H9 (cell line): ENCODE data around the gene SLC5A2. TPM values are rescaled to one million over a fixed set of nuclear protein-coding genes. Genes with fewer than 3 reads are reported as not detected.

Experiments
- DNase-seq: peaks from one replicate; pipeline ENCODE4 v3.0.0-alpha.2; 2017
- H2AFZ ChIP-seq: one replicate; pipeline ENCODE4 v1.6.1; 2013; ENCODE audit warnings: mild to moderate bottlenecking, low read length, control low read depth, moderate library complexity
- H2AK5ac ChIP-seq: 2 replicates; pipeline ENCODE4 v1.6.1; 2013; ENCODE audit warnings: low read length, control low read depth, mixed read lengths; ENCODE audit not compliant: insufficient read length
- H2BK120ac ChIP-seq: one replicate; pipeline ENCODE4 v1.6.1; 2013; ENCODE audit warnings: low read depth, mild to moderate bottlenecking, low read length, control low read depth, inconsistent platforms; ENCODE audit not compliant: poor library complexity, severe bottlenecking
- H2BK12ac ChIP-seq: 2 replicates; pipeline ENCODE4 v1.6.1; 2013; ENCODE audit warnings: low read length, control low read depth, mixed read lengths, low read depth; ENCODE audit not compliant: insufficient read length
- H2BK15ac ChIP-seq: 2 replicates; pipeline ENCODE4 v1.6.1; 2013; ENCODE audit warnings: low read depth, low read length, control low read depth
- H2BK20ac ChIP-seq: one replicate; pipeline ENCODE4 v1.6.1; 2013; ENCODE audit warnings: low read depth, mild to moderate bottlenecking, low read length, control low read depth, inconsistent platforms; ENCODE audit not compliant: poor library complexity, severe bottlenecking
- H2BK5ac ChIP-seq: 2 replicates; pipeline ENCODE4 v1.6.1; 2013; ENCODE audit warnings: low read length, control low read depth, mixed read lengths; ENCODE audit not compliant: insufficient read length
- H3K14ac ChIP-seq: 2 replicates; pipeline ENCODE4 v1.6.1; 2013; ENCODE audit warnings: low read length, control low read depth; ENCODE audit not compliant: insufficient read depth
- H3K18ac ChIP-seq: 2 replicates; pipeline ENCODE4 v1.6.1; 2013; ENCODE audit warnings: low read depth, mild to moderate bottlenecking, mixed read lengths, low read length, control low read depth; ENCODE audit not compliant: insufficient read length
- H3K23ac ChIP-seq: 2 replicates; pipeline ENCODE4 v1.6.1; 2013; ENCODE audit warnings: low read length, control low read depth, mixed read lengths, low read depth; ENCODE audit not compliant: insufficient read length
- H3K23me2 ChIP-seq: 2 replicates; pipeline ENCODE4 v1.6.1; 2013; ENCODE audit warnings: low read depth, mild to moderate bottlenecking, mixed read lengths, low read length, control low read depth; ENCODE audit not compliant: insufficient read length, poor library complexity, severe bottlenecking
- H3K27ac ChIP-seq: 2 replicates; pipeline ENCODE4 v1.5.1; 2013; ENCODE audit warnings: low read length, control low read depth, mixed read lengths, low read depth; ENCODE audit not compliant: insufficient read length
- H3K27me3 ChIP-seq: 2 replicates; pipeline ENCODE4 v1.6.1; 2013; ENCODE audit warnings: low read length, control low read depth, inconsistent platforms; ENCODE audit not compliant: insufficient read depth
- H3K4ac ChIP-seq: 2 replicates; pipeline ENCODE4 v1.6.1; 2013; ENCODE audit warnings: low read depth, mild to moderate bottlenecking, control low read depth, inconsistent platforms, low read length, moderate library complexity
- H3K4me1 ChIP-seq: 2 replicates; pipeline ENCODE4 v1.6.1; 2013; ENCODE audit warnings: low read length, control low read depth, inconsistent platforms; ENCODE audit not compliant: insufficient read depth
- H3K4me2 ChIP-seq: 2 replicates; pipeline ENCODE4 v1.6.1; 2013; ENCODE audit warnings: low read length, control low read depth, mixed read lengths; ENCODE audit not compliant: insufficient read length, insufficient read depth
- H3K56ac ChIP-seq: 2 replicates; pipeline ENCODE4 v1.6.1; 2013; ENCODE audit warnings: low read depth, mild to moderate bottlenecking, mixed read lengths, low read length, control low read depth; ENCODE audit not compliant: insufficient read length
- H3K79me1 ChIP-seq: 2 replicates; pipeline ENCODE4 v1.6.1; 2013; ENCODE audit warnings: low read depth, mild to moderate bottlenecking, moderate library complexity, low read length, control low read depth, inconsistent platforms; ENCODE audit not compliant: insufficient read depth, poor library complexity, severe bottlenecking
- H3K79me2 ChIP-seq: 2 replicates; pipeline ENCODE4 v1.6.1; 2013; ENCODE audit warnings: low read length, control low read depth, inconsistent platforms; ENCODE audit not compliant: insufficient read depth
- H3K9ac ChIP-seq: 2 replicates; pipeline ENCODE4 v1.6.1; 2013; ENCODE audit warnings: low read length, control low read depth, mixed read lengths; ENCODE audit not compliant: insufficient read length; ENCODE audit errors: extremely low read depth
- H3K9me3 ChIP-seq: one replicate; pipeline ENCODE4 v1.6.1; 2013; ENCODE audit warnings: low read depth, low read length, inconsistent platforms; ENCODE audit not compliant: control insufficient read depth
- H3T11ph ChIP-seq: one replicate; pipeline ENCODE4 v1.6.1; 2013; ENCODE audit warnings: mild to moderate bottlenecking, low read length, control low read depth, inconsistent platforms
- H4K20me1 ChIP-seq: one replicate; pipeline ENCODE4 v1.6.1; 2013; ENCODE audit not compliant: control insufficient read depth, insufficient read length, insufficient read depth
- H4K5ac ChIP-seq: 2 replicates; pipeline ENCODE4 v1.6.1; 2013; ENCODE audit warnings: low read depth, mild to moderate bottlenecking, mixed read lengths, low read length, control low read depth; ENCODE audit not compliant: insufficient read length
- H4K8ac ChIP-seq: replicated peaks from 2 replicates; pipeline ENCODE4 v1.6.1; 2013; ENCODE audit warnings: low read length, control low read depth, mixed read lengths, low read depth; ENCODE audit not compliant: insufficient read length
- H4K91ac ChIP-seq: 2 replicates; pipeline ENCODE4 v1.6.1; 2013; ENCODE audit warnings: low read depth, mild to moderate bottlenecking, moderate library complexity, mixed read lengths, low read length, control low read depth; ENCODE audit not compliant: insufficient read length
- H3K27ac Mint-ChIP-seq, 3 experiments: 2 replicates in 2 of 3; 3 replicates in 1 of 3; pipeline ENCODE4 v1.8.0; 2020 to 2021; ENCODE audit warnings: mixed read lengths in 3 of 3, mild to moderate bottlenecking in 1 of 3, moderate library complexity in 1 of 3
- H3K27me3 Mint-ChIP-seq: 2 replicates; pipeline ENCODE4 v1.8.0; 2021; ENCODE audit warnings: low read depth, mild to moderate bottlenecking, moderate library complexity, mixed read lengths
- H3K36me3 Mint-ChIP-seq, 3 experiments: 2 replicates in 2 of 3; 3 replicates in 1 of 3; pipeline ENCODE4 v1.8.0; 2020 to 2021; ENCODE audit warnings: low read depth in 3 of 3, mixed read lengths in 3 of 3; ENCODE audit not compliant: insufficient read depth in 1 of 3
- H3K4me1 Mint-ChIP-seq, 2 experiments: 2 replicates each; pipeline ENCODE4 v1.8.0; 2020; ENCODE audit warnings: mixed read lengths in 2 of 2
- H3K4me3 Mint-ChIP-seq, 2 experiments: 2 replicates in 1 of 2; 3 replicates in 1 of 2; pipeline ENCODE4 v1.8.0; 2020 to 2021; ENCODE audit warnings: mild to moderate bottlenecking in 2 of 2, mixed read lengths in 2 of 2, moderate library complexity in 1 of 2
- H3K9me3 Mint-ChIP-seq, 2 experiments: 2 replicates in 1 of 2; 3 replicates in 1 of 2; pipeline ENCODE4 v1.8.0; 2020; ENCODE audit warnings: mild to moderate bottlenecking in 2 of 2, mixed read lengths in 2 of 2, moderate library complexity in 1 of 2
- CTCF ChIP-seq: fragments of 200-600 bp; sonication (generic); conservative IDR thresholded peaks from 3 replicates; pipeline ENCODE4 v1.8.0; 2021; ENCODE audit warnings: antibody characterized with exemption, mild to moderate bottlenecking
- WGBS: extraction: QIAGEN DNeasy Blood & Tissue Kit; methylation state at CpG from one replicate; pipeline ENCODE4 v1.1.7; 2013; ENCODE audit warnings: missing lambda C conversion rate, low lambda C conversion rate, mixed read lengths; ENCODE audit not compliant: insufficient read length; ENCODE audit errors: extremely low coverage; 5-methylcytosine and 5-hydroxymethylcytosine counted together
- total RNA-seq: library from RNA; stranded (reverse); gene quantifications from 2 replicates; pipeline ENCODE4 v1.2.1, GENCODE V29; 2021

SLC5A2 gene
- total RNA-seq, 1 experiment from 2014 or later: 0.52 TPM

DNA sequence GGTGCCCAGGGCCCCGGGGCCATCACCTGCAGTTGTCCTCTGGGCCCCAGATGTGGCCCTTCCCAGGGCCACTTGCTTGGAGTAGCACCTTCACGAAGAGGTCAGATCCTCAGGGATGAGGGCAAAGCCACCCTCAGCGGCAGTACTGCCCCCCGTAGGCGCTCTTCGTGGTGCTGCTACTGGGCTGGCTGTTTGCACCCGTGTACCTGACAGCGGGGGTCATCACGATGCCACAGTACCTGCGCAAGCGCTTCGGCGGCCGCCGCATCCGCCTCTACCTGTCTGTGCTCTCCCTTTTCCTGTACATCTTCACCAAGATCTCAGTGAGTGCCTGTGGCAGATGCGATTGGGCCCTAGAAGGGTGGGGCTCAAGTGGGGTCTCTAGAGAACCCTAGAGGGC is 2.6 kb downstream of the SLC5A2 start:
- peaks cover 11% of the 10 kb centered on the region for H3K23me2 ChIP-seq
- no CpG with 5 or more reads among the region's 17 CpGs for WGBS
- no peak overlapping the region for H2BK5ac ChIP-seq
- Mint-ChIP-seq H3K4me3 (no peak overlapping the region; a peak in 1 of 5 replicates), H3K4me1 (peaks cover 8 to 13% of the 10 kb centered on the region in 2 experiments), H3K36me3 (peaks cover under 1 to 10% (median 5%) of the 10 kb centered on the region in 3 experiments; a peak in 6 of 7 replicates), H3K27me3 (peaks cover 81% of the 10 kb centered on the region), H3K9me3 (peaks cover 0 to 2% of the 10 kb centered on the region in 2 experiments; a peak in 2 of 5 replicates), H3K27ac (no peak overlapping the region)
- no peak overlapping the region for H3K4ac ChIP-seq
- no peak overlapping the region for H4K5ac ChIP-seq
- H4K8ac ChIP-seq: no peak overlapping the region
- no peaks in the 10 kb centered on the region for H3K9me3 ChIP-seq
- H3K14ac ChIP-seq: no peak overlapping the region
- DNase-seq: no peak
- H4K20me1 ChIP-seq: no peaks in the 10 kb centered on the region
- no peak overlapping the region for H2BK15ac ChIP-seq
- H2AK5ac ChIP-seq: no peak overlapping the region
- no peak overlapping the region for H3K27ac ChIP-seq
- H2AFZ ChIP-seq: no peak overlapping the region
- H3K9ac ChIP-seq: no peak overlapping the region
- peaks cover 13% of the 10 kb centered on the region; the same call in 1 of the 2 replicates for H3K27me3 ChIP-seq
- no peak overlapping the region for H3K56ac ChIP-seq
- H3K18ac ChIP-seq: no peak overlapping the region
- no peak overlapping the region for H2BK20ac ChIP-seq
- no peak overlapping the region for H3T11ph ChIP-seq
- no peak overlapping the region for H3K23ac ChIP-seq
- no peak overlapping the region for H2BK12ac ChIP-seq
- H3K4me2 ChIP-seq: no peak overlapping the region
- H3K4me1 ChIP-seq: no peaks in the 10 kb centered on the region
- no peak overlapping the region for H4K91ac ChIP-seq
- no peaks in the 10 kb centered on the region for H3K79me2 ChIP-seq
- H3K79me1 ChIP-seq: no peaks in the 10 kb centered on the region
- TF ChIP-seq CTCF: no peak
- H2BK120ac ChIP-seq: no peak overlapping the region
